HG03439 (cell line): Measurements from ENCODE around the gene SYNJ1.
"Not testable (repeated sequence)": the region's sequence is repeated elsewhere in the genome, so short reads cannot be mapped to it uniquely, and the experiment has no call there.

Experiments
- ATAC-seq: cut with Tn5 transposase; IDR thresholded peaks from one replicate; pipeline ENCODE4 v1.9.1; 2021; ENCODE audit warnings: mild to moderate bottlenecking, moderate library complexity; ENCODE audit not compliant: unreplicated experiment

SYNJ1 gene, protein sequence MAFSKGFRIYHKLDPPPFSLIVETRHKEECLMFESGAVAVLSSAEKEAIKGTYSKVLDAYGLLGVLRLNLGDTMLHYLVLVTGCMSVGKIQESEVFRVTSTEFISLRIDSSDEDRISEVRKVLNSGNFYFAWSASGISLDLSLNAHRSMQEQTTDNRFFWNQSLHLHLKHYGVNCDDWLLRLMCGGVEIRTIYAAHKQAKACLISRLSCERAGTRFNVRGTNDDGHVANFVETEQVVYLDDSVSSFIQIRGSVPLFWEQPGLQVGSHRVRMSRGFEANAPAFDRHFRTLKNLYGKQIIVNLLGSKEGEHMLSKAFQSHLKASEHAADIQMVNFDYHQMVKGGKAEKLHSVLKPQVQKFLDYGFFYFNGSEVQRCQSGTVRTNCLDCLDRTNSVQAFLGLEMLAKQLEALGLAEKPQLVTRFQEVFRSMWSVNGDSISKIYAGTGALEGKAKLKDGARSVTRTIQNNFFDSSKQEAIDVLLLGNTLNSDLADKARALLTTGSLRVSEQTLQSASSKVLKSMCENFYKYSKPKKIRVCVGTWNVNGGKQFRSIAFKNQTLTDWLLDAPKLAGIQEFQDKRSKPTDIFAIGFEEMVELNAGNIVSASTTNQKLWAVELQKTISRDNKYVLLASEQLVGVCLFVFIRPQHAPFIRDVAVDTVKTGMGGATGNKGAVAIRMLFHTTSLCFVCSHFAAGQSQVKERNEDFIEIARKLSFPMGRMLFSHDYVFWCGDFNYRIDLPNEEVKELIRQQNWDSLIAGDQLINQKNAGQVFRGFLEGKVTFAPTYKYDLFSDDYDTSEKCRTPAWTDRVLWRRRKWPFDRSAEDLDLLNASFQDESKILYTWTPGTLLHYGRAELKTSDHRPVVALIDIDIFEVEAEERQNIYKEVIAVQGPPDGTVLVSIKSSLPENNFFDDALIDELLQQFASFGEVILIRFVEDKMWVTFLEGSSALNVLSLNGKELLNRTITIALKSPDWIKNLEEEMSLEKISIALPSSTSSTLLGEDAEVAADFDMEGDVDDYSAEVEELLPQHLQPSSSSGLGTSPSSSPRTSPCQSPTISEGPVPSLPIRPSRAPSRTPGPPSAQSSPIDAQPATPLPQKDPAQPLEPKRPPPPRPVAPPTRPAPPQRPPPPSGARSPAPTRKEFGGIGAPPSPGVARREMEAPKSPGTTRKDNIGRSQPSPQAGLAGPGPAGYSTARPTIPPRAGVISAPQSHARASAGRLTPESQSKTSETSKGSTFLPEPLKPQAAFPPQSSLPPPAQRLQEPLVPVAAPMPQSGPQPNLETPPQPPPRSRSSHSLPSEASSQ (N-terminal part only)

DNA sequence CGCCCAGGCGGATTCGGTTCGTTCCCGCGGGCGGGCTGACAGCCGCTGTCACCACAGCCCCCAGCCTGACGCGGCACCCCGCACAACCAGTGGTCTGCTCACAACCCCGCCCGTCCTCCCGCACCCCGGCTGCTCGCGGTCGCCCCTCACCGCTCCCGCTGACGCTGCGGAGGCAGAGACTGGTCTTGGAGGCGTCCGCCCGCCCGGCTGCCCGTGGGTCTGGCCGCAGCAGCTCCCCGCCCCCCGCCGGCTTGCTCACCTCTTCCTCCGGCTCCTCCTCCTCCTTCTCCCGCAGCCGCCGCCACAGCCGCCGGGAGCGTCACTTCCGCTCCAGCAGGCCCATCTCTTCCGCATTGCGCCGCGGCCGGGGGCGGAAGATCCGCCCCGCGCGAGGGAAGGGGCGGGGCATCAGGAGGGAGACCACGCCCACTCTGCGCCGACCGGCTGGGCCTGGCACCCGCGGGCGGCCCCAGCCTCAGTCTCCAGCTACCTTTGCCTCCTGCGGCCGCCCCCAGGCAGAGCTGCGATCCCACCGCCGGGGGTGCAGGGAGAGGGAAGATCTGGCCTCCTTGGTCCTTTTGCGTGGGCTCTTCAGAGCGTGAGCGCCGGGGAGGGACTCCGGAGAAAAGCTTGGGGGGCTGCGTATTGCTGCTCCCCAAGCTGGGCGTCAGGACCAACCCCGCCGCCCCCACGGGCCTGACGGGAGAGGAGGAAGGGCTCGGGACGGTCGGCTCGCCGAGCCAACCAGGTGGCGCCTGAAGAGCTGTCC is at the start of gene SYNJ1:
Gene SYNJ1 (minus strand): TSS at position 327 of the 769 bp plus-strand sequence. CDS start 1,118 bp downstream, outside the sequence.
- ATAC-seq = peak; percentile 93

- ATAC-seq = no peak
Observed at GRCh38 chr21:32777269-32777668, 49.5 kb upstream of the SYNJ1 start.

DNA sequence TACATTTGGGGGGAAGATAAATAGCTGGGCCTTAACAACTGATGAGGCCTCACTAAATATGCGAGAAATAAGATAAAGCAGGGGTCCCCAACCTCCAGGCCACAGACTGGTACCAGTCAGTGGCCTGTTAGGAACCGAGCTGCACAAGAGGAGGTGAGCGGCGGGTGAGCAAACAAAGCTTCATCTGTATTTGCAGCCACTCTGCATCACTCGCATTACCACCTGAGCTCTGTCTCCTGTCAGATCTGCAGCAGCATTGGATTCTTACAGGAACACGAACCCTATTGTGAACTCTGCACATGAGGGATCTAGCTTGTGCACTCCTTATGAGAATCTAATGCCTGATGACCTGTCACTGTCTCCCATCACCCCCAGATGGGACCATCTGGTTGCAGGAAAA is 48.9 kb upstream of the SYNJ1 start:
- ATAC-seq = no peak

DNA sequence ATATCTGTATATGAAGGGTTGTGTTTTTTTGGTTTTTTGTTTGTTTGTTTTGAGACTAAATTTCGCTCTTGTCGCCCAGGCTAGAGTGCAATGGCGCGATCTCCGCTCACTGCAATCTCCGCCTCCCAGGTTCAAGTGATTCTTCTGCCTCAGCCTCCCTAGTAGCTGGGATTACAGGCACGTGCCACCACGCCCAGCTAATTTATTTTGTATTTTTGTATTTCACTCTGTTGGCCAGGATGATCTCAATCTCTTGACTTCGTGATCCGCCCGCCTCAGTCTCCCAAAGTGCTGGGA is 45.2 kb upstream of the SYNJ1 start:
- not testable (repeated sequence) for ATAC-seq

GRCh38 chr21:32772281-32773047 is 44.7 kb upstream of the SYNJ1 start:
- no peak for ATAC-seq

GRCh38 chr21:32770871-32771523 is 43.2 kb upstream of the SYNJ1 start:
- ATAC-seq = peak; percentile 43

GRCh38 chr21:32768530-32768929 is 40.7 kb upstream of the SYNJ1 start:
- no peak for ATAC-seq

DNA sequence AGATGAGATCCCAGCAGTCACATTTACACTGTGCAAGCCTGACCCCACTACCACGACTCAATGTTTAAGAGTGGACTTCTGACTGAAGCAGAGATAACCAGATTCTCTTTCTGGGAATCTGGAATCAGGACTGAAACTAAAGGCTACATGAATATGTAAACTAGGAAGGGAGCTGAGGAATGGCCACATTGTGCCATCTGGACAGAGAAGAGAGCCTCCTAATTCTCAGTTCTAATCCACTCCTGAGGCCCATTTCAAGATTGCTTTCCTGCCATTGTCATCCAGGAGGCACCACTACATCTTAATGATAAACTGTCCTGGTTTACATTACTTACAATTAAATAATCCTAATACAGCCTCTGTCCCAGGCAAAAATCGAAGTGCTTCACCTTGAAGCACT is 37.2 kb upstream of the SYNJ1 start:
- no peak for ATAC-seq

- ATAC-seq = no peak
Observed at GRCh38 chr21:32764186-32764585, 36.4 kb upstream of the SYNJ1 start.

DNA sequence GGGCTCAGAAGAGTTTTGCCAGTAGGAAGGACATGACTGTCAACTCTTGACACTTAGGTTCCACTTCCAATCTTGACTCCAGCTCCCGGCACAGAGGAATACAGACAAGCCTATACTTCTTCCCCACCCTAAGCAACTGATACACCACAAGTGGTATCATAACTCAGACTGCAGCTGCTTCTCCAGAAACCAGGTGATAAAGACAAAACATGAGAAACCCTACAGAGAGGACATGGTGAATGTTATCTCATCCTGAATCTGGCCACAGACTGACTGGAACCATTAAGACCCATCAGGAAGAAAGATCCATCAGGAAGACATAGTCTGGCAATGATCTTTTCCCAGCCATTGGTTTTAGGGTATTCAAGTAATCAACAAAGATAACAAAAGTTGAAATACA is 30.0 kb upstream of the SYNJ1 start:
- ATAC-seq = no peak

GRCh38 chr21:32756096-32756495 is 28.3 kb upstream of the SYNJ1 start:
- no peak for ATAC-seq

GRCh38 chr21:32753818-32754585 is 26.2 kb upstream of the SYNJ1 start:
- no peak for ATAC-seq

DNA sequence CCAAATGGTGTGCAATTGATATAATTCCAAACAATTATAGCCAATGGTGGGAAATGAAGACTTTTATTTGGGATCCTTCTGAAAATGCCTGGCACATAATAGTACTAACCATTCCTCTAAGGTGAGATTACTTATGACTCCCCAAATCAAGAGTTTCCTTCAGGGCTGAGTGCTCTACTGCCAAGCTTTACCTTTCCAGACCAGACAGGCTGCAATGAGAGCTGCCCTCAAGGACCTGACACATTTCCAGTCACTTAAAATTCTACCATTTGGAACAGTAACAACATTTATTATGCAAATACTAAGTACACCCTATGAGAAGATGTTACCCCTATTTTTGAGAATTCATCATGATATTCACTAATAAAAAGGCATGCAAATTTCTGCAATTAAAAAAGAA is 22.6 kb upstream of the SYNJ1 start:
- ATAC-seq = no peak

GRCh38 chr21:32749662-32750061 is 21.8 kb upstream of the SYNJ1 start:
- no peak for ATAC-seq

GRCh38 chr21:32748529-32748928 is 20.7 kb upstream of the SYNJ1 start:
- ATAC-seq = no peak

GRCh38 chr21:32747396-32747795 is 19.6 kb upstream of the SYNJ1 start:
- no peak for ATAC-seq

GRCh38 chr21:32746711-32747110 is 18.9 kb upstream of the SYNJ1 start:
- ATAC-seq = not testable (repeated sequence)

DNA sequence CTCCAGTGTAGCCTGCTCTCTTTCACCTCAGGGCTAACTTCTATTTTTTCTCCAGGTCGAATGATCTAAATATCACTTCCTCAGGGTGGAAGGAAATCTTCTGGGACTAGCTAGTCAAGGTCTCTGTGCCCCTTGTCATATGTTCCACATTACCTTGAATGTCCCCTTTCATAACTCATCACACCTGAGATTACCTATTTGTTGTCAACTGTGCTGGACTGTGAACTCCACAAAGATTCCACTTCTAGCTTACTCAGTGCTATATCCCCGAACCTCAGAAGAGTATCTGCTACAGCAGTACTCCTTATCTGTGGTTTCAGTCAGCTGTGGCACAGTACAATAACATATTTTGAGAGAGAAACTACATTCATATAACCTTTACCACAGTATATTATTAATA is 14.6 kb upstream of the SYNJ1 start:
- ATAC-seq = no peak
